A673 (cell line): ENCODE results near the gene KHNYN. TPM values are rescaled to one million over a fixed set of nuclear protein-coding genes. Genes with fewer than 3 reads are reported as not detected.
"Not testable (repeated sequence)": the region's sequence is repeated elsewhere in the genome, so short reads cannot be mapped to it uniquely, and the experiment has no call there.

Experiments
- BruUV-seq: library from RNA; stranded (reverse); fragments of 400-500 nt; replicated peaks from 2 replicates; lab custom pipeline; 2021; lab: Mats Ljungman, UMichigan
- CTCF ChIA-PET: fragments of 300-600 bp; sonication (Branson Sonifier 250); formaldehyde crosslinking; loops from one replicate; lab custom pipeline; 2022; ENCODE audit warnings: antibody characterized with exemption; lab: Charles Lee
- POLR2A ChIA-PET: fragments of 300-600 bp; sonication (Branson Sonifier 250); formaldehyde crosslinking; loops from one replicate; lab custom pipeline; 2022; ENCODE audit warnings: antibody characterized with exemption; ENCODE audit not compliant: low non-redundant PET; lab: Charles Lee
- DNase-seq: peaks from one replicate; pipeline ENCODE4 v3.0.0-alpha.2; 2015; ENCODE audit warnings: low spot score
- H3K27ac ChIP-seq: fragments of 200-600 bp; sonication (generic); 2 replicates; pipeline ENCODE4 v1.5.1; 2016; ENCODE audit warnings: mixed run types, low read depth, mild to moderate bottlenecking, mixed read lengths, antibody characterized with exemption, low read length; ENCODE audit not compliant: poor library complexity, severe bottlenecking
- H3K27me3 ChIP-seq: fragments of 200-600 bp; sonication (generic); replicated peaks from 2 replicates; pipeline ENCODE4 v1.6.1; 2017; ENCODE audit warnings: mixed run types, low read depth, mild to moderate bottlenecking, mixed read lengths, antibody characterized with exemption, low read length; ENCODE audit not compliant: insufficient read depth, poor library complexity
- H3K36me3 ChIP-seq: fragments of 200-600 bp; sonication (generic); 2 replicates; pipeline ENCODE4 v1.6.1; 2016; ENCODE audit warnings: mixed run types, mild to moderate bottlenecking, mixed read lengths, antibody characterized with exemption, low read length; ENCODE audit not compliant: insufficient read depth, poor library complexity, severe bottlenecking
- H3K4me1 ChIP-seq: fragments of 200-600 bp; sonication (generic); 2 replicates; pipeline ENCODE4 v1.6.1; 2017; ENCODE audit warnings: mixed run types, mild to moderate bottlenecking, mixed read lengths, antibody characterized with exemption, low read length; ENCODE audit not compliant: insufficient read depth, poor library complexity, severe bottlenecking
- H3K4me3 ChIP-seq: fragments of 200-600 bp; sonication (generic); 2 replicates; pipeline ENCODE4 v1.5.1; 2016; ENCODE audit warnings: low read depth, mixed run types, mild to moderate bottlenecking, mixed read lengths, low read length; ENCODE audit not compliant: poor library complexity, severe bottlenecking
- H3K9me3 ChIP-seq: fragments of 200-600 bp; sonication (generic); 2 replicates; pipeline ENCODE4 v1.6.1; 2016; ENCODE audit warnings: mixed run types, low read depth, mild to moderate bottlenecking, mixed read lengths, antibody characterized with exemption, low read length; ENCODE audit not compliant: poor library complexity, severe bottlenecking
- CTCF ChIP-seq: fragments of 300-800, 200-600 bp; sonication (generic); conservative IDR thresholded peaks from 2 replicates; pipeline ENCODE4 v1.5.1; 2017; ENCODE audit warnings: low read depth, mild to moderate bottlenecking, antibody characterized with exemption, low read length, moderate library complexity, mixed read lengths
- EZH2 ChIP-seq: fragments of 200-600 bp; sonication (generic); IDR thresholded peaks from 2 replicates; pipeline ENCODE4 v1.6.1; 2017; ENCODE audit warnings: borderline replicate concordance, low read depth, mild to moderate bottlenecking, mixed read lengths, antibody characterized with exemption, low read length; ENCODE audit not compliant: poor library complexity, severe bottlenecking
- intact Hi-C: fragments of 100-400 bp; cut with micrococcal nuclease; formaldehyde crosslinking; loops from one replicate; pipeline ENCODE4 v1.10.0; 2022; ENCODE audit not compliant: unreplicated experiment
- total RNA-seq: library from RNA; stranded (reverse); gene quantifications from 2 replicates; pipeline ENCODE4 v1.2.3, GENCODE V29; 2021

KHNYN gene
- total RNA-seq, 1 experiment from 2014 or later = 32.7 TPM

GRCh38 chr14:24442240-24443052, 12.7 kb downstream of the KHNYN start, which contains the start of gene SDR39U1:
Gene SDR39U1, minus strand, starts transcription at chr14:24442776. Its CDS starts 7 bp downstream, at chr14:24442769.
- TF ChIP-seq CTCF (0 out of 2 replicates have a peak, but pooled peaks have one; percentile 9), EZH2 (no peak)
- CTCF ChIA-PET = interaction anchor here (0.6 to 1.4 kb wide), 5 partner anchors 11 to 268 kb away, joined by 3 to 13 read pairs (median 5); partner anchors contain the start of gene TINF2
- DNase-seq = peak; percentile 99
- H3K4me1 ChIP-seq = peaks cover 12% of the 10 kb centered on the region
- H3K9me3 ChIP-seq = no peaks in the 10 kb centered on the region
- peaks cover 39% of the 10 kb centered on the region for H3K36me3 ChIP-seq
- H3K27ac ChIP-seq = peak within 1 kb of the TSS; percentile 97
- no peaks in the 10 kb centered on the region for H3K27me3 ChIP-seq
- POLR2A ChIA-PET = interaction anchor here (0.5 kb wide), 1 partner anchor 11 kb away, joined by 6 read pairs; no protein-coding TSS in a partner anchor
- peak within 1 kb of the TSS; percentile 76 for H3K4me3 ChIP-seq
- BruUV-seq = TSS peak; percentile 53
- intact Hi-C loops = no loop called here

DNA sequence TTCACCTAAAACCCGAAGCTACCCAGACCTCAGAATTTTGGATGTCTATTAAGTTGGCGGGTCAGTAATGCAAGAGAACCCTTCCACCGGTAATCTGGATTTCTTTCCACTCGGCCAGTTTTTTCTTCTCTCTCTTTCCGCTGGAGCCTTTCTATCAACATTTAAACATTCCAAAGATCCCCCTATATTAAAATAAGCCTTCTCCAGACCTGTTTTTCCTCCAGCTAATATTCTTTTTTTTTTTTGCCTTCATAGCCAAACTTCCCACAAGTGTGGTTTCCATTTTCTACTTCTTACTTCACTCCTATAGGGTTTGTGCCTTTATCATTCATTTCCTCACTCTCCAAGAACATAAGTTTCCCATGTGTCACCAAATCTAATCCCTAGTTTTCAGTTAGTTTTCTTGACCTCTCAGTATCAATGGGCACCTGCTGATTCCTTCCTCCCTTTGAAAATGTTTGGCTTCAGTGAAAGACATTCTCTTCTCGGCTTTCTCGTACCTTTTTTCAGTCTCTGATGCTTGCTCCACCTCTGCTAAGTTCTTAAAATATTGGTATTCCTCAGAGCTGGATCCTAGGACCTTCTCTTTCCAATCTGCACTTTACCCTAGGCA, 13.4 kb downstream of the KHNYN start:
- intact Hi-C loops = no loop called here
- Histone ChIP-seq H3K9me3 (no peaks in the 10 kb centered on the region), H3K4me3 (peak overlapping the region; percentile 76), H3K36me3 (peaks cover 32% of the 10 kb centered on the region), H3K27me3 (no peaks in the 10 kb centered on the region), H3K27ac (peak overlapping the region; percentile 97), H3K4me1 (peaks cover 11% of the 10 kb centered on the region)
- POLR2A ChIA-PET = no interaction called here
- CTCF ChIA-PET = no interaction called here
- no peak for DNase-seq
- TF ChIP-seq EZH2 = no peak
- TF ChIP-seq CTCF = no peak
- BruUV-seq = TSS peak; percentile 93

GRCh38 chr14:24450828-24451227, 21.1 kb downstream of the KHNYN start:
- DNase-seq, H3K4me3 ChIP-seq, H3K36me3 ChIP-seq, intact Hi-C loops, CTCF ChIA-PET, H3K9me3 ChIP-seq, H3K4me1 ChIP-seq, H3K27me3 ChIP-seq, H3K27ac ChIP-seq, BruUV-seq, POLR2A ChIA-PET: not testable (repeated sequence)
